Measurements from ENCODE around the gene DUSP16. TPM values are rescaled to one million over a fixed set of nuclear protein-coding genes. Genes with fewer than 3 reads are reported as not detected.
"Not testable (repeated sequence)": the region's sequence is repeated elsewhere in the genome, so short reads cannot be mapped to it uniquely, and the experiment has no call there.

Gene DUSP16
- total RNA-seq, 1 donor from 2014 or later, result 26.1 TPM

DNA sequence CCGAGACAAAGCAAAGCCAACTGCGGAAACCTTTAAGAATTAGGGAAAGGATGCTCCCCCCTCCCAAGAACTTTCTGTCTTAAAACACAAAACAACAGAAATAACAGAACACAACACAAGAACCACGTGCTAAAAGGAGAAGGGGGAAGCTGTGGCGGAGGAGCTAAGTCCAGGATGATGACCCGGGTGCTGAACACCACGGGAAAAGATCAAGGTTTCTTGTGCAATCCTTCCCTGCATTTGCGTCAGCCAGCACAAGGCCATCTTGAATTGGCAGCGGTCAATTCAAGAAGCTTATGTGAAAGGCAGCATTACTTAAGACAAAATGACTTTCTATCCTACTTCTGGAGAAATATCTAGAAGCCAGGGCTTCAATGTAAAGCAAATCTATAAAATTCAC, 38.0 kb upstream of the DUSP16 start:
- H3K9me3 Mint-ChIP-seq, result no peaks in the 10 kb centered on the region
- H2AFZ ChIP-seq (replicated peaks), result peak overlapping the region; percentile 92

GRCh38 chr12:12599750-12600643, 37.3 kb upstream of the DUSP16 start:
- Mint-ChIP-seq H3K36me3 (no peaks in the 10 kb centered on the region), H3K9me3 (no peaks in the 10 kb centered on the region), H3K4me1 (no peaks in the 10 kb centered on the region), H3K4me3 (no peak overlapping the region), H3K27ac (no peak overlapping the region), H3K27me3 (ENCODE audit: insufficient read depth, low read depth) (peaks cover 2% of the 10 kb centered on the region)
- Histone ChIP-seq H3K9ac (no peak overlapping the region), H2AFZ (replicated peaks) (peak overlapping the region; percentile 92), H4K20me1 (ENCODE audit: low read depth) (no peaks in the 10 kb centered on the region), H3K4me2 (no peak overlapping the region), H3K36me3 (no peaks in the 10 kb centered on the region), H3K79me2 (ENCODE audit: low read depth) (no peaks in the 10 kb centered on the region), H3K27me3 (no peaks in the 10 kb centered on the region), H3K27ac (no peak overlapping the region), H3K4me3 (no peak overlapping the region), H3K9me3 (ENCODE audit: low read depth) (no peaks in the 10 kb centered on the region), H3K4me1 (no peaks in the 10 kb centered on the region), H3F3A (ENCODE audit: low read depth) (no peaks in the 10 kb centered on the region)
- DNase-seq (ENCODE audit: low spot score), result no peak
- no peak for TF ChIP-seq EZH2 (IDR thresholded peaks at IDR 0.05)
- no peak for TF ChIP-seq EZH2phosphoT487 (IDR thresholded peaks at IDR 0.05)
- TF ChIP-seq CTCF (IDR thresholded peaks at IDR 0.05), result no peak

More for the DNA sequence above, 38.0 kb upstream of the DUSP16 start:
- H3K36me3 ChIP-seq, result no peaks in the 10 kb centered on the region
- no peaks in the 10 kb centered on the region for H3K79me2 ChIP-seq (ENCODE audit: low read depth)
- no peak for TF ChIP-seq EZH2 (IDR thresholded peaks at IDR 0.05)
- no peak for TF ChIP-seq EZH2phosphoT487 (IDR thresholded peaks at IDR 0.05)
- TF ChIP-seq CTCF (IDR thresholded peaks at IDR 0.05), result no peak
- H3K27me3 ChIP-seq, result no peaks in the 10 kb centered on the region
- no peak overlapping the region for H3K4me3 ChIP-seq
- no peaks in the 10 kb centered on the region for H4K20me1 ChIP-seq (ENCODE audit: low read depth)
- H3K9me3 ChIP-seq (ENCODE audit: low read depth), result no peaks in the 10 kb centered on the region
- H3K4me1 Mint-ChIP-seq, result no peaks in the 10 kb centered on the region
- H3K36me3 Mint-ChIP-seq, result no peaks in the 10 kb centered on the region
- no peak for DNase-seq (ENCODE audit: low spot score)
- H3K4me3 Mint-ChIP-seq, result no peak overlapping the region
- H3K27ac ChIP-seq, result no peak overlapping the region
- no peak overlapping the region for H3K4me2 ChIP-seq
- H3K27me3 Mint-ChIP-seq (ENCODE audit: insufficient read depth, low read depth), result no peaks in the 10 kb centered on the region
- no peaks in the 10 kb centered on the region for H3K4me1 ChIP-seq
- H3K9ac ChIP-seq, result no peak overlapping the region
- H3K27ac Mint-ChIP-seq, result peak overlapping the region; percentile 14
- H3F3A ChIP-seq (ENCODE audit: low read depth), result no peaks in the 10 kb centered on the region

DNA sequence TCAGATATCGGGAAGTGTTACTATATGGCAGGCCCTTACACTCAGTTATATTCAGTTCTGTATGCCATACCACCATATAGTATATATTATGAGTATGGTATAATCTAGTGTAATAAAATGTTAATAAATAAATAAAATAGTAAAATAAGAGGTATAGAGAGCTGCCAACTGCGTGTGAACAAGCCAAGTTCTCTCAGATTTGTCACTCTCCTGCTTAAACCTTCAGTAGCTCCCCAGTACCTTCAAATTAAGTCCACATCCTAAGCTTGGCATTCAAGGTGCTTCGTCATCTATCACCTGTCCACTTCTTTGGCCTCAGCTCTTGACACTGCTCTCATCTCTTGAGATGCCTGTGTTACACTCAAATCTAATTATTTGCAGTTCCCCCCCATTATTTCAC, 36.2 kb upstream of the DUSP16 start:
- Histone ChIP-seq H3K36me3 (no peaks in the 10 kb centered on the region), H3K27me3 (no peaks in the 10 kb centered on the region), H3K4me1 (no peaks in the 10 kb centered on the region), H3K27ac (no peak overlapping the region), H3F3A (ENCODE audit: low read depth) (no peaks in the 10 kb centered on the region), H4K20me1 (ENCODE audit: low read depth) (no peaks in the 10 kb centered on the region), H2AFZ (replicated peaks) (no peak overlapping the region), H3K4me3 (no peak overlapping the region), H3K9me3 (ENCODE audit: low read depth) (no peaks in the 10 kb centered on the region), H3K9ac (no peak overlapping the region), H3K4me2 (no peak overlapping the region), H3K79me2 (ENCODE audit: low read depth) (no peaks in the 10 kb centered on the region)
- Mint-ChIP-seq H3K4me1 (no peaks in the 10 kb centered on the region), H3K27ac (no peak overlapping the region), H3K4me3 (no peak overlapping the region), H3K27me3 (ENCODE audit: insufficient read depth, low read depth) (peaks cover 2% of the 10 kb centered on the region), H3K36me3 (no peaks in the 10 kb centered on the region), H3K9me3 (no peaks in the 10 kb centered on the region)
- TF ChIP-seq CTCF (IDR thresholded peaks at IDR 0.05), result no peak
- no peak for TF ChIP-seq EZH2 (IDR thresholded peaks at IDR 0.05)
- TF ChIP-seq EZH2phosphoT487 (IDR thresholded peaks at IDR 0.05), result no peak
- DNase-seq (ENCODE audit: low spot score), result no peak

GRCh38 chr12:12596598-12596997, 33.9 kb upstream of the DUSP16 start:
- H3K36me3 ChIP-seq; H4K20me1 ChIP-seq (ENCODE audit: low read depth); H3K9me3 ChIP-seq (ENCODE audit: low read depth); DNase-seq (ENCODE audit: low spot score); H3K4me3 ChIP-seq; H3K4me2 ChIP-seq; H3F3A ChIP-seq (ENCODE audit: low read depth); H3K27ac Mint-ChIP-seq; H2AFZ ChIP-seq (replicated peaks); H3K9me3 Mint-ChIP-seq; H3K9ac ChIP-seq; H3K27ac ChIP-seq; H3K36me3 Mint-ChIP-seq; H3K27me3 ChIP-seq; H3K4me3 Mint-ChIP-seq; H3K4me1 Mint-ChIP-seq; H3K4me1 ChIP-seq; H3K79me2 ChIP-seq (ENCODE audit: low read depth); H3K27me3 Mint-ChIP-seq (ENCODE audit: insufficient read depth, low read depth): not testable (repeated sequence)

GRCh38 chr12:12595929-12596328, 33.3 kb upstream of the DUSP16 start:
- H3K27me3 ChIP-seq; H2AFZ ChIP-seq (replicated peaks); H3K4me3 Mint-ChIP-seq; H3K9me3 Mint-ChIP-seq; H3K4me1 ChIP-seq; H3K27ac Mint-ChIP-seq; H3F3A ChIP-seq (ENCODE audit: low read depth); H3K9me3 ChIP-seq (ENCODE audit: low read depth); H3K79me2 ChIP-seq (ENCODE audit: low read depth); H3K4me2 ChIP-seq; H3K36me3 Mint-ChIP-seq; H4K20me1 ChIP-seq (ENCODE audit: low read depth); H3K4me3 ChIP-seq; H3K4me1 Mint-ChIP-seq; H3K9ac ChIP-seq; H3K36me3 ChIP-seq; DNase-seq (ENCODE audit: low spot score); H3K27me3 Mint-ChIP-seq (ENCODE audit: insufficient read depth, low read depth); H3K27ac ChIP-seq: not testable (repeated sequence)

Data from neural progenitor cell (in vitro differentiated cells).